Measurements from ENCODE around the gene KIF2C. TPM values are rescaled to one million over a fixed set of nuclear protein-coding genes. Genes with fewer than 3 reads are reported as not detected.
A peak's percentile ranks its signal among the peaks of the same experiment; 100 is the strongest.
"Not testable (repeated sequence)": the region's sequence is repeated elsewhere in the genome, so short reads cannot be mapped to it uniquely, and the experiment has no call there.

The KIF2C gene
- total RNA-seq, 5 donors from 2014 or later (not counting 1 experiment from before 2014, with no cell fraction given) = 0.68 to 1.6 (median 1.1) TPM

GRCh38 chr1:44790968-44791801, 51.5 kb downstream of the KIF2C start:
- no peak for DNase-seq
- H3K27me3 Mint-ChIP-seq = no peaks in the 10 kb centered on the region
- H3K4me1 Mint-ChIP-seq = peaks cover 4 to 6% (median 4%) of the 10 kb centered on the region in 3 donors
- POLR2A ChIA-PET = interaction anchor here (0.6 to 0.7 kb wide), 2 partner anchors 28 to 73 kb away, joined by 3 read pairs; no protein-coding TSS in a partner anchor
- peaks cover 0 to 7% of the 10 kb centered on the region in 2 experiments for H3K4me1 ChIP-seq (ENCODE audit: control insufficient read depth in 1 of 2, extremely low read depth in 1 of 2, insufficient read depth in 2 of 2, low read length in 2 of 2)
- H3K9me3 Mint-ChIP-seq = no peaks in the 10 kb centered on the region
- no peaks in the 10 kb centered on the region for H3K36me3 Mint-ChIP-seq
- peak overlapping the region in 1 of 2 donors; percentile 55 for H3K27ac Mint-ChIP-seq
- no peaks in the 10 kb centered on the region for H3K9me3 ChIP-seq
- H3K4me3 ChIP-seq (ENCODE audit: control insufficient read depth in 1 of 2, extremely low read depth in 1 of 2, low read length in 1 of 2) = no peak overlapping the region
- no peaks in the 10 kb centered on the region for H3K27me3 ChIP-seq (replicated peaks in 1 of 2; ENCODE audit: control insufficient read depth in 2 of 2, extremely low read depth in 1 of 2, insufficient read depth in 2 of 2, low read length in 1 of 2)
- WGBS (ENCODE audit: insufficient coverage) = 77% methylated on average over 6 of the region's 7 CpGs
- no peak overlapping the region for H3K4me3 Mint-ChIP-seq
- H3K36me3 ChIP-seq (ENCODE audit: control insufficient read depth in 2 of 2, extremely low read depth in 1 of 2, insufficient read depth in 1 of 2, low read length in 1 of 2) = no peaks in the 10 kb centered on the region
- no peak for ATAC-seq (replicated peaks in 1 of 4)
- CTCF ChIA-PET = interaction anchor here in 1 of 2 donors (1.0 to 3.8 kb wide), 4 partner anchors 9 to 512 kb away, joined by 3 to 12 read pairs (median 6); partner anchors contain the start of gene PLK3
- no peak overlapping the region for H3K27ac ChIP-seq (ENCODE audit: low read length)

- 79% methylated on average over 2 of the region's 9 CpGs for WGBS (ENCODE audit: insufficient coverage)
- H3K4me1 Mint-ChIP-seq = no peaks in the 10 kb centered on the region
- no peaks in the 10 kb centered on the region for H3K27me3 Mint-ChIP-seq
- ATAC-seq (replicated peaks in 1 of 4) (no peak), DNase-seq (no peak)
- ChIA-PET CTCF (interaction anchor here (0.6 to 1.2 kb wide), 5 partner anchors 17 to 511 kb away, joined by 3 to 5 read pairs (median 4); partner anchors contain the start of gene RPS8 (in 1 of the 2)), POLR2A (no interaction called here)
- H3K4me3 Mint-ChIP-seq = no peak overlapping the region
- no peaks in the 10 kb centered on the region for H3K36me3 Mint-ChIP-seq
- no peak overlapping the region for H3K4me3 ChIP-seq (ENCODE audit: control insufficient read depth in 1 of 2, extremely low read depth in 1 of 2, low read length in 1 of 2)
- H3K9me3 Mint-ChIP-seq = no peaks in the 10 kb centered on the region
- H3K27ac Mint-ChIP-seq = no peak overlapping the region
- H3K4me1 ChIP-seq (ENCODE audit: control insufficient read depth in 1 of 2, extremely low read depth in 1 of 2, insufficient read depth in 2 of 2, low read length in 2 of 2) = no peaks in the 10 kb centered on the region
- H3K9me3 ChIP-seq = no peaks in the 10 kb centered on the region
- H3K36me3 ChIP-seq (ENCODE audit: control insufficient read depth in 2 of 2, extremely low read depth in 1 of 2, insufficient read depth in 1 of 2, low read length in 1 of 2) = no peaks in the 10 kb centered on the region
- no peak overlapping the region for H3K27ac ChIP-seq (ENCODE audit: low read length)
- no peaks in the 10 kb centered on the region for H3K27me3 ChIP-seq (replicated peaks in 1 of 2; ENCODE audit: control insufficient read depth in 2 of 2, extremely low read depth in 1 of 2, insufficient read depth in 2 of 2, low read length in 1 of 2)
These were observed 53.3 kb downstream of the KIF2C start for GRCh38 chr1:44792736-44793502.

- H3K27ac ChIP-seq (ENCODE audit: low read length); H3K9me3 ChIP-seq; H3K27me3 Mint-ChIP-seq; H3K9me3 Mint-ChIP-seq; H3K4me3 Mint-ChIP-seq; H3K27me3 ChIP-seq (replicated peaks in 1 of 2; ENCODE audit: control insufficient read depth in 2 of 2, extremely low read depth in 1 of 2, insufficient read depth in 2 of 2, low read length in 1 of 2); DNase-seq; H3K4me3 ChIP-seq (ENCODE audit: control insufficient read depth in 1 of 2, extremely low read depth in 1 of 2, low read length in 1 of 2); CTCF ChIA-PET; ATAC-seq (replicated peaks in 1 of 4): not testable (repeated sequence)
- 97% methylated on average over 7 of the region's 8 CpGs for WGBS (ENCODE audit: insufficient coverage)
- H3K4me1 Mint-ChIP-seq = peaks cover 18 to 35% (median 23%) of the 10 kb centered on the region in 3 donors
- H3K27ac Mint-ChIP-seq = peak overlapping the region; percentile 54 to 81
- peaks cover 0 to 10% of the 10 kb centered on the region in 2 donors for H3K36me3 ChIP-seq (ENCODE audit: control insufficient read depth in 2 of 2, extremely low read depth in 1 of 2, insufficient read depth in 1 of 2, low read length in 1 of 2)
- peaks cover 10 to 26% of the 10 kb centered on the region in 2 experiments for H3K4me1 ChIP-seq (ENCODE audit: control insufficient read depth in 1 of 2, extremely low read depth in 1 of 2, insufficient read depth in 2 of 2, low read length in 2 of 2)
- H3K36me3 Mint-ChIP-seq = peaks cover 14% of the 10 kb centered on the region
- POLR2A ChIA-PET = interaction anchor here in 1 of 2 donors (0.7 kb wide), 1 partner anchor 554 kb away, joined by 6 read pairs; no protein-coding TSS in a partner anchor
These were observed 58.2 kb downstream of the KIF2C start for GRCh38 chr1:44797886-44798285.

GRCh38 chr1:44798481-44799365, 59.1 kb downstream of the KIF2C start:
- DNase-seq (no peak), ATAC-seq (replicated peaks in 1 of 4) (no peak)
- peak overlapping the region; percentile 44 for H3K27ac ChIP-seq (ENCODE audit: low read length)
- H3K4me3 Mint-ChIP-seq = peak overlapping the region in 1 of 3 donors; percentile 83
- no peaks in the 10 kb centered on the region for H3K9me3 Mint-ChIP-seq
- no peaks in the 10 kb centered on the region for H3K9me3 ChIP-seq
- ChIA-PET CTCF (no interaction called here), POLR2A (interaction anchor here in 1 of 2 donors (0.9 to 2.7 kb wide), 2 partner anchors 10 to 20 kb away, joined by 3 to 22 read pairs; partner anchors contain the start of gene BTBD19)
- WGBS (ENCODE audit: insufficient coverage) = 98% methylated on average over 8 of the region's 10 CpGs
- H3K4me3 ChIP-seq (ENCODE audit: control insufficient read depth in 1 of 2, extremely low read depth in 1 of 2, low read length in 1 of 2) = no peak overlapping the region
- H3K4me1 ChIP-seq (ENCODE audit: control insufficient read depth in 1 of 2, extremely low read depth in 1 of 2, insufficient read depth in 2 of 2, low read length in 2 of 2) = peaks cover 10 to 34% of the 10 kb centered on the region in 2 experiments
- H3K36me3 ChIP-seq (ENCODE audit: control insufficient read depth in 2 of 2, extremely low read depth in 1 of 2, insufficient read depth in 1 of 2, low read length in 1 of 2) = peaks cover under 1 to 18% of the 10 kb centered on the region in 2 donors
- no peaks in the 10 kb centered on the region for H3K27me3 ChIP-seq (replicated peaks in 1 of 2; ENCODE audit: control insufficient read depth in 2 of 2, extremely low read depth in 1 of 2, insufficient read depth in 2 of 2, low read length in 1 of 2)
- H3K36me3 Mint-ChIP-seq = peaks cover 20% of the 10 kb centered on the region
- peak overlapping the region; percentile 54 to 99 for H3K27ac Mint-ChIP-seq
- no peaks in the 10 kb centered on the region for H3K27me3 Mint-ChIP-seq
- H3K4me1 Mint-ChIP-seq = peaks cover 27 to 43% (median 32%) of the 10 kb centered on the region in 3 donors

GRCh38 chr1:44799770-44800584, 60.3 kb downstream of the KIF2C start, which contains the start of gene PLK3:
TSS of gene PLK3 (plus strand) at chr1:44800377. CDS start at chr1:44800464, 87 bp downstream.
- Histone ChIP-seq H3K36me3 (ENCODE audit: control insufficient read depth in 2 of 2, extremely low read depth in 1 of 2, insufficient read depth in 1 of 2, low read length in 1 of 2) (peaks cover 9 to 30% of the 10 kb centered on the region in 2 donors), H3K4me1 (ENCODE audit: control insufficient read depth in 1 of 2, extremely low read depth in 1 of 2, insufficient read depth in 2 of 2, low read length in 2 of 2) (peaks cover 15 to 44% of the 10 kb centered on the region in 2 experiments), H3K4me3 (ENCODE audit: control insufficient read depth in 1 of 2, extremely low read depth in 1 of 2, low read length in 1 of 2) (peak within 1 kb of the TSS; percentile 81 to 97), H3K27ac (ENCODE audit: low read length) (peak within 1 kb of the TSS; percentile 87), H3K27me3 (replicated peaks in 1 of 2; ENCODE audit: control insufficient read depth in 2 of 2, extremely low read depth in 1 of 2, insufficient read depth in 2 of 2, low read length in 1 of 2) (no peaks in the 10 kb centered on the region), H3K9me3 (no peaks in the 10 kb centered on the region)
- no peaks in the 10 kb centered on the region for H3K27me3 Mint-ChIP-seq
- ChIA-PET POLR2A (interaction anchor here (0.6 to 3.5 kb wide), 28 partner anchors 9 to 722 kb away, joined by 3 to 48 read pairs (median 5); partner anchors contain the start of genes BTBD19 (in 2 of the 2), EIF2B3 (in 1 of the 2), MMACHC (in 1 of the 2) and MUTYH (in 1 of the 2)), CTCF (interaction anchor here in 1 of 2 donors (0.6 to 1.8 kb wide), 18 partner anchors 8 to 1228 kb away, joined by 3 to 25 read pairs (median 4); partner anchors contain the start of genes BEST4, BTBD19, EIF2B3 and RNU5D-1)
- H3K4me3 Mint-ChIP-seq = peak within 1 kb of the TSS; percentile 83 to 98 (median 92)
- DNase-seq = peak; percentile 97 to 99 (median 98)
- ATAC-seq (replicated peaks in 1 of 4) = peak; percentile 81 to 88 (median 86)
- peaks cover 36 to 54% (median 42%) of the 10 kb centered on the region in 3 donors for H3K4me1 Mint-ChIP-seq
- H3K36me3 Mint-ChIP-seq = peaks cover 30% of the 10 kb centered on the region
- H3K27ac Mint-ChIP-seq = peak within 1 kb of the TSS; percentile 99 to 100
- H3K9me3 Mint-ChIP-seq = no peaks in the 10 kb centered on the region
- WGBS (ENCODE audit: insufficient coverage) = 0% methylated on average over 71 of the region's 79 CpGs
